Measurements from ENCODE around the gene CHI3L2.
"Not testable (repeated sequence)": the region's sequence is repeated elsewhere in the genome, so short reads cannot be mapped to it uniquely, and the experiment has no call there.

CHI3L2 gene

GRCh38 chr1:111214884-111215283 is 12.6 kb upstream of the CHI3L2 start:
- no peak overlapping the region for H3K4me3 ChIP-seq (replicated peaks; ENCODE audit: low read depth, low read length)
- no peak for DNase-seq (ENCODE audit: extremely low read depth, low read depth)
- no peak for TF ChIP-seq CTCF (IDR thresholded peaks at IDR 0.05; ENCODE audit: low read depth, low read length, missing control alignments)

- not testable (repeated sequence) for DNase-seq (ENCODE audit: extremely low read depth, low read depth); H3K4me3 ChIP-seq (replicated peaks; ENCODE audit: low read depth, low read length)
These were observed 12.2 kb upstream of the CHI3L2 start for GRCh38 chr1:111215285-111215684.

GRCh38 chr1:111216751-111217150 is 10.8 kb upstream of the CHI3L2 start:
- no peak for TF ChIP-seq CTCF (IDR thresholded peaks at IDR 0.05; ENCODE audit: low read depth, low read length, missing control alignments)
- DNase-seq (ENCODE audit: extremely low read depth, low read depth), result no peak
- no peak overlapping the region for H3K4me3 ChIP-seq (replicated peaks; ENCODE audit: low read depth, low read length)

GRCh38 chr1:111217183-111217910 is 10.2 kb upstream of the CHI3L2 start:
- DNase-seq (ENCODE audit: extremely low read depth, low read depth), result no peak
- no peak overlapping the region for H3K4me3 ChIP-seq (replicated peaks; ENCODE audit: low read depth, low read length)
- no peak for TF ChIP-seq CTCF (IDR thresholded peaks at IDR 0.05; ENCODE audit: low read depth, low read length, missing control alignments)

GRCh38 chr1:111218701-111219556 is 8.6 kb upstream of the CHI3L2 start:
- no peak overlapping the region for H3K4me3 ChIP-seq (replicated peaks; ENCODE audit: low read depth, low read length)
- no peak for DNase-seq (ENCODE audit: extremely low read depth, low read depth)
- no peak for TF ChIP-seq CTCF (IDR thresholded peaks at IDR 0.05; ENCODE audit: low read depth, low read length, missing control alignments)

GRCh38 chr1:111219557-111220286 is 7.8 kb upstream of the CHI3L2 start:
- TF ChIP-seq CTCF (IDR thresholded peaks at IDR 0.05; ENCODE audit: low read depth, low read length, missing control alignments), result no peak
- DNase-seq (ENCODE audit: extremely low read depth, low read depth), result no peak

More at GRCh38 chr1:111219557-111220286, 7.8 kb upstream of the CHI3L2 start:
- no peak overlapping the region for H3K4me3 ChIP-seq (replicated peaks; ENCODE audit: low read depth, low read length)
